Mucosa of gallbladder (tissue), 1 donor: ENCODE measurements around the gene GPR55. TPM values are rescaled to one million over a fixed set of nuclear protein-coding genes. Genes with fewer than 3 reads are reported as not detected.

Source experiments
- DNase-seq: peaks from one replicate; pipeline ENCODE4 v3.0.0-alpha.2; 2020; ENCODE audit warnings: low spot score
- total RNA-seq: library from RNA; stranded (reverse); gene quantifications from one replicate; pipeline ENCODE4 v1.2.1, GENCODE V29; 2021
- donor health status: DM: no; HTN: no; CAD: no.

Gene GPR55
- total RNA-seq, 1 donor from 2014 or later, result 0.37 TPM

DNA sequence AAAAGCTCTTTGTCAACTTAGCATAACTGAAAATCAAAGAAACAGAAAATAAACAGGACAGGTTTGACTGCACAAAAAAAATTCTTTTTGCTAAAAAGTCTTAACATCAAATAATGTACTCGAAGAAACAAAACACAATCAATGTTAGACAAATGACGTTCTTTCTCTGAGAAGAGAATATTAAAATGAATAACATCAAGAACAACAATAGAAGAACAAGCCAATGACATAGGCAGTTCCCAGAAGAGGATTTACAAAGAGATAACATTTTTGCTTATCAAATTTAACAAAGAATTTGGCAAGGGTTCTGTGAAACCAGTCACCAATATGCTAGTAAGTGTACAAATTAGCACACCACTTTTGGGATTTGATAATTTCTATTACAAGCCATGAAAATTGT is 5.8 kb downstream of the GPR55 start:
- no peak for DNase-seq

DNA sequence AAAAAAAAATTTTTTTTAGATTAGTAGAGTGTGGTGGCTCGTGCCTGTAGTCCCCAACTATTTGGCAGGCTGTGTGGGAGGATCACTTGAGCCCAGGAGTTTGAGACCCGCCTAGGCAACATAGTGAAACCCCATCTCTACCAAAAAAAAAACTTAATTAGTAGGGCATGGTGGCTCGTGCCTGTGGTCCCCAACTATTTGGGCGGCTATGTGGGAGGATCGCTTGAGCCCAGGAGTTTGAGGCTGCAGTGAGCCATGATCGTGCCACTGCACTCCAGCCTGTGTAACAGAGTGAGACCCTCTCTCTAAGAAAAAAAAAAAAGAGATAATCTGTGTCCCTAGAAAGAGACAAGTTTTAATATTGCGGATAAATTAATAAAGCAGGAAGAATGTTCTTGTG is 8.8 kb downstream of the GPR55 start:
- DNase-seq, result no peak

DNA sequence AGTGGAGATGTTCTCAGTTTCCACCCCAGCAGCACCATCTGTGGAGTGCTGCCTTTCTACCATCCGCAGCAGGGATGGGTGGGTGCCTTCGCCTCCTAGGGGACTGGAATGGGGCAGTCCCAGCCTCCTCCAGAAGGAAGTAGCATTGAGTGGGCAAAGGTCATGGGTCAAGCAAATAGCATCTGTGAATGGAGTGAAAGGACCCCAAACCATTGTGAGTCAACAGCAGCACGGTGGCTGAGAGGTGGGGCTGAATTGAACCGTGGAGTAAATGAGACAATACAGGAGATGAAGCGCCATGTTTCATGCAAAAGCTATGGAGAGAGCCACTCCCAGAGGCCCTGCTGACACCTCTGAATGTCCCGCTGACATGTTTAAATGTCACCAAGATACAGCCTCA is 9.7 kb downstream of the GPR55 start:
- no peak for DNase-seq

DNA sequence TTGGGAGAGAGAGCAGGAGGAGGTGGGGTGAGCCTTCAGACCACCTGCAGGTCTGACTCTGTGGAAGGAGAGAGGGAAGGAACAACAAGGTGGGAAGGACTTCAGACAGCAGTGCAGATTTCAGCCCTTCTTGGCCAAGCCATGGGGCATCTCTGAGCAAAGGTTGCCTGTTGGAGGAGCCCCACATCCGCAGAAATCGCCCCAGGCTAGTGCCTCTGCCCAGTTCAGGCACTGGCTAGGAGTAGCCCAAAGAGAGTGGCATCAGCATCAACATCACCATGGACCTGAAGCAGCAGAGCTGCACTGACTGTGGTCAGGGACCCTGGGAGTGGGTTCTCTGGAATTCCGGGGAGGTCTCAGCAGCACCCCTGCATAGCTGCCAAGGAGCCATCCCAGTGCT is 10.2 kb downstream of the GPR55 start:
- DNase-seq, result no peak

DNA sequence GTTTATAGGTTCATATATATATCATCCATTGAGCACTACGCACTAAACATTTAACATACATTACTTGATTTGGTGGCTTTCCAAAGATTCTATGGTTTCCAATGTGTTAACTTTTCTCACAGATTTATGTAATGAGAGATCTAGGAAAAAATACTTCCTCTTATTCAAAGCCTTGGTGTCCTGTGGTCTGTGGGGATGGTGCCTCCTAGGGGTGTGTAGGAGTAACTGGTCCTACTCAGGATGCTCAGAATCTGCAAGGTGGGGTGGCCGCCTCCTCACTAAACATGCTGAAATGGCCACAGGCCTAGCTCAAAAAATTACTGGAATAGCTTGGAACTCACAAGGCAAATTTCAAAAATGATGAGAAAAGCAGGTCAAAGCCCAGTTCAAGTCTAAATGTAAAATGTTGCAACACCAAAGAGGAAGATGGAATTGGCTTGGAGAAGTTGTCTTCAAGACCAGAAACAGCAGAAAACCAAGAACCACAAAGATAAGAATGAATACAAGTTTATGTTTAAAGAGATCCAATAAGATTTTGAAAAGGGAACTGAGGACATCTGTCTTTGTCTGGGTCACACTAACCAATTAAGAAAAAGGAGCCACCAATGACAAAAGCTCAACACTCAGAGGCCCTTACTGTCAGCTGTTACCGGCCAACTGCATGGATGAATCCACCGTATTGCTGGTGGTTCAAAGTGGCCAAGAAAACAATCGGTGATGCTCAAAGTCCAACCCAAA is 11.5 kb downstream of the GPR55 start:
- DNase-seq, result peak; percentile 49

DNA sequence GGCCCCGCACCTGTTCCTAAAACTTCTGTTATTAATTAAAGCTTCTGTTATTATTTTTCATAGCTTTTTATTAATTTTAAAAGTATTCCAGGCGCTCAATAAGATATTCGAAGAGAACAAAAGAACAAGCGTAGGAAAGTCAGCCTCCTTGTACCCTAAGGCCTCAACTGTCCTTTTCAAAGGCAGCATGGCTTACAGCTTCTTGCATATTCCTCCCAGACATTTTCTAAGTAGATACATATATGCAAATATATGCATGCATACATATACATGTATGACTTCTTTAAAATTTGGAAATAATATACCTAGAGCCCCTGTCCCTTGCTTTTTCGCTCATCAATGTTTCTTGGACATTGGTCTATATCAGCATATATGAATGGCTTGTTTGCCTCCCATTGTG is 12.3 kb downstream of the GPR55 start:
- no peak for DNase-seq

DNA sequence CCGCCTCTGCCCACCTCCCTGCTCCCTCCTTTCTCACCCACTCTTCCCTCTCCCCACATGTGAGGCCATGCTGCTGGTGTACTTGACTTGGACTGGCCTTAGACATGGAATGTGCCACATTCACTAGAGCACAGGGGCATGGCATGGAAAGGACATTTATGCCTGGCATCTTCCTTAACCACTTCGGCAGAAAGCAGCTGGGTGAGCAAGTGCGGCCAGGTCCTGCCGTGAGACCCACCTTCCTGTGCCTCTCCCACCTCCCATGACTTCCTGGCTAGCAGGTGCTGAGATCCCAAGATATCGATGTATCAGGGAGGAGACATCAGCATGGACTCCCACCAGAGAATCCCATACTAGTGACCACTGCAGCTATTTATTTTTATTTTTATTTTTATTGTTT is 13.0 kb downstream of the GPR55 start:
- DNase-seq, result no peak

DNA sequence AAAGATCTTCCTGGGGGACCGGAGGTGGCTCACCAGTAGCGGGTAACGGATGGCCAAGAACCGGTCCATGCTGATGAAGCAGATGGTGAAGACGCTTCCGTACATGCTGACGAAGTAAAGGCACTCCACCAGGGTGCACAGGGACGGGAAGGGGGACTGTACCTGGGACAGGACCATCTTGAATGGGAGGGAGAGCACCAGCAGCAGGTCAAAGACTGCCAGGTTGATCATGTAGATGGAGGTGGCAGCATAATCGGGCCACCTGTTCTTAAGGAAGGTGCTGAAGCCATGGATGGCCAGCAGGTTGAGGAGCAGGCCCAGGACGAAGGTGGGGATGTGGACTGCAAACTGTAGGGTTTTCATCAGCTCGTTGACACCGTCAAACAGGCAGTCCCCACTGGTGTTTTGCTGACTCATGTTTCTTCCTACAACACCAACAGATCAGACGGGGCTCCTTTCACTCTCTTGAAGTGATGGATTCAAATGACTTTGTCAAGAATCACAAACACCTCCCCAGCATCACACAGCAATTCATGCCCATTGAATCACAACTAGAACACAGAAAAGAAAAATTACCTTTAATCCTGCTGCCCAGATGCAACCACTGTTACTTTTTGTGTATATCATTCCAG is 14.4 kb downstream of the GPR55 start:
- no peak for DNase-seq

DNA sequence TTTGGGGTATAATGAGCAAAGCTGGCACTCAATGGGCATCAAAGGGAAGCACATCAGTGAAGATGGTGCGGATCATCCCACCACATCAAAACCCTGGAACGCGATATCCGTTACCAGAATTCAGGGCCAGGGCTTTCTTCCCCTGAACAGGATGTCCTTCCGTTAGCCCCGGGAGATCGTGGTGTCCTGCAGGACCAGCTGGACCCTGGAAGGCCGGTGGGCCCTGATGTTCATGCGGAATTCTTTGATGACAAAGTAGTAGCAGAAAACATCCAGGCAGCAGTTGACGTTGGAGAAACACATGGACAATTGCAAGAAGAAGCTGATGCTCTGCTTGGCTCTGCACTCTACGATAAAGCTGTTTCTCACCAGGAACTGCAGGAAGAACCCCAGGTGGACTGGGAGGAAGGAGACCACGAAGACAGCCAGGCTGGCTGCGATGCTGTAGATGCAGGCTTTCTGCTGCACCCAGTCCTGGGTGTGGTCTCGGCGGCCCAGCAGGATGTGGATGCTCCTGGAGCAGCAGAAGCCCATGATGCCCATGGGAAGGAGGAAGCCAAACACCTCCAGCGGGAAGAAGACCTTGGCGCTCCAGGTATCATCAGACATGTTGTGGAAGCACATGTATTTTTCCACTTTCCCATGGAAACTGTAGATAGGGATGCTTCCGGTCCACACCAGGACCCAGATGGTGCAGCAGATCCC is 15.0 kb downstream of the GPR55 start:
- DNase-seq, result no peak

DNA sequence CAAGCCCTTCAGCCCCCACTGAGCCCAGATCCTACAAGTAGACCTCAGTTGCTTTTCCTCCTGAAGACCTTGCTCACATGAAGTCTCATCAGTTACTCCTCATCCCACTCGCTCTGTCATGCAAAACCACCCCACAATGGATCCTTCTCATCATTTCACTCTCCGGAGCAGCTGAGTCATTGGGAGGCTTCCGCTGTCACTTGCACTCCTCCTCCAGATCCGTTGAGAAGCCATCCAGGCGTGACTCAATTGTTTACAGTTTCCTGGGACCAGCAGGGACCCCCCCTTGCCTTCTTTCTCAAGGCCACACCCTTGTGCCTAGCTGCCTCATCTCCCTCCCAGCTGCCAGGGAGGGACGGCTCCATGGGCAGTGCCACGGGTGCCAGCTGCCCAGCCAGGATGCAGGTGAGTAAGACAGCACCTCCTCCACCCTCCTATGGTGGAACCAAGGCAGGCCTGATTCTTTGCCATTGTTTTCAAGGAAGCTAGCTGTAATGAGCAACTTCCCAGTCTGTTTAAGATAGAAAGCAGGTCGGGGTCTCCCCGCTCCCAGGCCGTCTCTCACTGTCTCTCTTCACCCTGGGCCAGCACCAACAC is 16.3 kb downstream of the GPR55 start:
- DNase-seq, result no peak

DNA sequence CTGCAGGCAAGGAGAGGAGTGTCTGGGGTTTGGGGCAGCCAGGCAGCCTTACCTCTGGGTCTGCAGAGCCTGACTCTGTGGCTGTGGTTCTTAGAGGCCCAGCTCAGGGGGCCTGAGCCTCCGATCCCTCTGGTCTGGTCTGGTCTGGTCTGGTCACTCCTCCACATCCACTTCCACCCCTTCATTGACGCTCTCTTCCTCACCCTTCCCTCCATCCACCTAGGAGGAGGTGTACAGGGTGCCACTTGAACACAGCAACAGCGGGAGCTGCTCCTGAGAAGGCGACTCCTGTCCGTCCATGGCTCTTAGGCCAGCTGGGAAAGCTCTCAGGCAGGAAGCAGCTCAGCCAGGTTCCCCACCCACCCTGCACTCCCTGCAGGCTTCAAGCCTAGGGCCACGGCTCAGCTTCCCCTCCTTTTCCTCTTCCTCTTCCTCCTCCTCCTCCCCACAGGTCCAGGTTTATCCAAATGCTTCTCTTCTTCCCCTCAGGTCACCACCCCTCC is 16.9 kb downstream of the GPR55 start:
- DNase-seq, result no peak

DNA sequence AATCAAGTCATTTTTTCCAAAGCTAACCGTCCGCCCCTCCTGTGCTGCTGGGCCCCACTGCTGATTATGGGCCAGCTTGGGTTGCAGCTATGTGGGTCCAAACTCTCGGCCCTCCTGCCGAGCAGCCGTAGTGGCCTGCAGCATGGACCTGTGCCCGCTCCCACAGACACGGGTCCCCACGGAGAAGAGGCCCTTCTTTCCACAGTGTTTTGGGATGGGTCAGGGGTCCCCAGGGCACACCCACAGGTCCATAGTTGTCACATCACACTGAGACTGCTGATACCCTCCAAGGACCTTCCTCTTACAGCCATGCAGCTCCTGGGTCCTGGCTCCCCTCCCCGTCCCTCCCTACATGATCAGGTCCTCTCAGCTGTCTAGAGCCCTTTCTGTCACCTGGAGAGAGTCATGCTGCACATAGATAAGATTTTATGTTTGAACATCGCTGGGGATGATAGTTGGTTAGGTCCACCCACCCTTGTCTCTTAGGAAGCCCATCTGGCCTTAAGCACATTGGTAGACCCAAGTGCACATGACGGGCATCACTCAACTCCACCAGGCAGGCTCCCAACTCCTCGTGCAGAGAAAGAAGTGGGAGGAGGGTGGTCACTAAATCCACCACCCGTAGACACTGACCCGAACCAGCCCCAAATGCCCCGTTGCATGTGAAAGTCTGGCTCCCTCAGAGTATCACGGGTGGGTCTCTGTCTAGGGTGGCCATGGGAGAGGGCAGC is 17.5 kb downstream of the GPR55 start:
- no peak for DNase-seq

DNA sequence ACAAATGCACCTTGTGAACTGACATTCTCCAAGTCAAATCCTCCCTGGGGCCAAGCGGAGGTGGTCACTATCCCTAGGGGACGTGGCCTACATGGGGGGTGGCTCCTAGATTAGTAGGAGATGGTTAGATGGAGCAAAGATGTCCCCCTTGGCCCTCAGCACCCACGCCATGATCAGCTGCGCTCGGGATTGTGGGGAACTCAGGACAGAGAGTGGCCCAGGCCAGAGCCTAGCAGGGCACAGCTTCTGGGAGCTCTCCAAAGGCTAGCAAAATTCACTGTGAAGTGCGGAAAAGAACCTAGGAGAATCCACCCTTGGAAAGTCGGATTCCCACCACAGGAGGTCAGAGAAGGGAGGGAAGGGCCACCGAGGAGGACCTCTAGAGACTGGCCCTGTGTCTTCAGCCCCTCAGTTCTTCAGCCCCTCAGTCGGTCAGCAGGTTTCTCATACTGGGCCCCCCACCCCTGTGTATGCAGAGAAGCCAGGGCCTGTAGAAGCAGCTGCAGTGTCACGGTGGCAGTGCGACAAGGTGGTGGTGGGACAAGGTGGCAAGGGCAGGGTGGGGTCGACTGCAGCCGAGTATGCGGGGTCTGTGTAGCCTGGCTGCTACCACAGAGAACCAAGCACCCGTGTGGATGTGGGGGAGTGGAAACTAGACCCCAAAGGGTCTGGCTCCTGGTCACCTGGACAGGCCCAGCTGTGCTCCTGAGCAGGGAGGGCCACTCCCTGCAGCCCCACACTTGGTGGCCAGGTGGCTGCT is 18.4 kb downstream of the GPR55 start:
- DNase-seq, result no peak

DNA sequence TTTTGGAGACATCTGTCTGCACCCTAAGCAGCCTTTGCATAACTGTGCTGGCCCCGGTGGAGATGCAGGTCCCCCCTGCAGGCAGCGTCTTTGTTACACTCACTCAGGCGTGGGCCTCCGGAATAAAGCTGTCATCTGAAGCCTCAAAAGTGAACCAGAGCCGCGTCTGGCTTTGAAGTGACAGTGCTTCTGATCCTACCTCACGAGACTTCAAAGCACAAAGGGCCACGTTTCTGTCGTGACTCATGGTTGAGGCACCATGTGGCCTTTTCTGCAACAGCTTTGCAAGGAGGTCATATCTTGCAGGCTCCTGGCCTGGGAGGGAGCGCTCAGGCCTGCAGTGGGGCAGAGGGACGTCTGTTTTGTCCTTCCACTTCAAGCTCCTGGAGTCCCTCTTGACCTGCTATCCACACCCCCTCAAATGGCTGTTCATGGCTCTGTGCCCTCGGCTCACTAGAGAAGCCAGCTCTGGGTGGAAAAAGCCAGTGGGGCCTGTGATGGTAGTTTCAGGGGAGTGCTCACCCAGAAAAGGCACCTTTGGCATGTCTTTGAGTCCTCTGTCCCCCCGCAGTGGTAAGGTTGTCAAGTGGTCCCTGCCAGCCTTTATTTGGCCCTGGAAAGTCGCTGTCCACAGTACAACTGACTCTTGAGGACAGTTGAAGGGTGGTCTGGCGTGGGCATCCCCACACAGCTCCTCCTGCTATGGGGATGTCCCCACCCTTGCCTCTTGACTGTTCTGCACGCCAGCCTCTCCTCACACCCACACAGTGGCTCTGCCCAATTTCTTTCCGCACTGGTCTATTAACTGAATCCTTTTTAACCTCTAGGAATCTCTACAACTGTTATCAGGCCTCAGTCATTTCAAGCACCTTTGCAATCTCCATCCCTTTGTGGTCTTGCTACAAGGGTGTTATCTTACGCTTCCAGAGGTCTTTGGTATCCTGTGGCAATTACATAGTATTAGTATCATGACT is 19.3 kb downstream of the GPR55 start:
- no peak for DNase-seq

DNA sequence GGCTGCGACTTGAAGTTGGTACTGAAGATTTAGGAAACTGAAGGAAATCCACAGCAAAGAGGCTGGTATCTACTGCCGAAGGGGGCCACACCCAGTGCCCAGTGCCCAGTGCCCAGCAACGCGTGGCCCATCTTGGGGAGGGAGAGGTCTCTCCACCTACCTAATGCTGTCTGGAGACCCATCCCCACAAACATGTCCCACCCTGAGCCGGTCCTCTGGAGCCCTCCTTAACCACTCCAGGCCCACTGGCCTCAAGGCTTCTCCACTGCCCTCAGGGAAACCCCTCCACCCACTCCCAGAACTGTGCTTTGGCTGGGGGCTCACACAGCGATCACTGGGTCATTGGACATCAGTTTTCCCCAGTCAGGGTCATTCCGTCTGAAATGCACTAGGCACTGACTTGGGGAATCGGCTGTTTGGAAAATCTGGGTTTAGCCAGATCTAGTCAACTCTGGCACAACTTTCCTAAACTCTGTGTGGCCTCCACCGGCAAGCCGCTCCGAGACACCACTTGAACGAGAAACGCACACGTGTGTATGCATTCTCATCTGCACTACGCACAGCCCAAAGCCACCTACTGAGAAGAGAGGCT is 20.1 kb downstream of the GPR55 start:
- no peak for DNase-seq

DNA sequence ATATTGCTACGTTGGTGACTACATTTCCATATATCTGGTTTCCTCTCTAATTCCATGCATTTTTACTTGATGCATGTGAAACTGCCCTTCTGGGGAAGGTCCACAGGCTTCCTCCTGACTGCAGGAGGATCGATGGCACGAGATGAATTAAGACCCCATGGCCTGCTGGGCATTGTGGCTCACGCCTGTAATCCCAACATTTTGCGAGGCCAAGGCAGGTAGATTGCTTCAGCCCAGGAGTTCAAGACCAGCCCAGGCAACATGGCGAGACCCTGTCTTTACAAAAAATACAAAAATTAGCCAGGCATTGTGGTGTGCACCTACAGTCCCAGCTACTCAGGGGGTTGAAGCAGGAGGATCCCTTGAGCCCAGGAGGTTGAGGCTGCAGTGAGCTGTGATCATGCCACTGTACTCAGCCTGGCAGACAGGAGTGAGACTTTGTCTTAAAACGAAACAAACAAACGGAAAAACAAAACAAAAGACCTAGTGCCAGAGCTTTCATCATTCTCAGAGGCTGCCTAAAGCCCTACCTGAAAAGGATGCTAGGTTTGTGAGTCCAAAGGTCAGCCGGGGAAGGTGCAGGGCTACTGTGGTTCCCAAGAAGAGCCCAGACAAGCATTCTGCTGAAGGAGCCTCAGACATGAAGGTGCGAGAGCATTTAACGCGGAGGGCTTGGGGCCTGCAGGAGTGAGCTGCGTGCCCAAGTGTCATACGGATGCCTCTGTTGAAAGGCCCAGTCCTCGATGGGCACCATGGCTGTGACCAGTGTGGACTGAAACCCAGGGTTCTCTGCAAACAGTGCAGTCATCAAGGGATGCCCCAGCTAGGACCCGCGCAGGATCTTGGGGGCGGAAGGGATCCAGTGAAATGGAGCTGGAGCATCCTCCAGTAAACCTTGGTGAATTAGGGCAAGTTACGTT is 21.6 kb downstream of the GPR55 start:
- no peak for DNase-seq

DNA sequence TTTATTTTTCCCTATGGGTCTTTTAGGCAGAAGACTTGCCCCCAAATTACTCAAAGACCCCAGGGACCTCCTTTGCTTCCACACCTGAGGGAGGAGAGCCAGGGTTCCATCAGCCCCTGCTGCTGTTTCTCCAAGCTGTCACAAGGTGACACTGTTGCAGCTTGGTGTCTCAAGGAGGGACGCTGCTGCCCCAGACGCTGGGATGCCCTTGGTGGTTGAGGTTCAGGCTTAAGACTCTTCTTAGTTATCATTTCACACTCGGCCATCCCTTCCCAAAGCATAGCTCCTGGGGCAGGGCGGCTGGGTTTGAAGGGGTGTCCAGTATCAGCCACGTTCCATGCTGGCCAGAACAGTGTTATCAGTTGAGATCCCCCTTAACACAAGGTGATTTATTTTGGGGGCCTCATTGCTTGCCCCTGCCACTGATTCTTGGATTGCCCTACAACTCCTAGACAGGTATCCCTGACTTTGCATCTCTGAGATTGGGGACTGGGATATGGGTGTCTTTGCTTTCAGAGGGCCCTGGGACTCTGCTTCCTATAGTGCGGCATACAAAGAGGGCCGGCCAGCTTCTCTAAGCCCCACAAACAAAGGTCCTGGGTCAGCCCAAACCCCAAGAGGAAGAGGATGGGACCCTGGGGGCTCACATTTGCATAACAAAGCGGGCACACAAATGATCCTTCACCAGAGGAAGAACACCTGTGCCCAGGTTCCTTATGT is 22.7 kb downstream of the GPR55 start:
- no peak for DNase-seq

DNA sequence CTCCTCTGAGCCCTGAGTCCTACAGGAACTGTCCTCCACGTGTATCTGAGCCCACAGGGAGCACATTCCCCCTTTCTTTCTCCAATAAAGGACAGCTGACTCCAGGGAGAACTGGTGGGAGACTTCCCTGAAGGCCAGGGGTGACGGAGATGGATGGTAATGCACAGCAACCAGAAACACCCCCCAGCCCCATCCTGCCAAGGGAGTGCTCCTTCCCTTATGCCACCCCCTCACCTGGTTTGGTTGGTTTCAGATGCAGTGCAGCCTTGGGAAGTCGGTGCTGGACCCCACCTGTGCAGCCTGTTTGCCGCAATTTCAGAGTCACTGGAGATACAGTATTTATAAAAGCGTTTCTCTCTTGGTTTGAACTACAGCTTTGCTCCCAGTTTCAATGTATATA is 24.0 kb downstream of the GPR55 start:
- DNase-seq, result no peak
